Ovary (tissue), 3 donors: ENCODE results near the gene VPS18.

Source experiments
- CTCF ChIP-seq, 3 donors: fragments of 450-650 bp in 2 of 3; fragments of 200-600 bp in 1 of 3; IDR thresholded peaks; one replicate each; pipeline versions ENCODE4 v1.5.1 to v1.8.0; 2016 to 2022; ENCODE audit warnings: antibody characterized with exemption in 3 of 3, mild to moderate bottlenecking in 1 of 3
- EP300 ChIP-seq: sonication (generic); formaldehyde crosslinking; IDR thresholded peaks from one replicate; pipeline ENCODE4 v1.6.1; 2017; ENCODE audit warnings: antibody characterized with exemption
- POLR2A ChIP-seq: fragments of 450-650 bp; IDR thresholded peaks from one replicate; pipeline ENCODE4 v1.6.1; 2017; ENCODE audit warnings: antibody characterized with exemption, mild to moderate bottlenecking, moderate library complexity
- donor health status: DM: no; HTN: no; CAD: no.

GRCh38 chr15:40844696-40845030, 49.6 kb upstream of the VPS18 start:
- TF ChIP-seq CTCF (IDR thresholded peaks at IDR 0.05) (no peak), POLR2A (no peak), EP300 (no peak)
